HFFc6 (cell line): Measurements from ENCODE around the gene VEZT. TPM values are rescaled to one million over a fixed set of nuclear protein-coding genes. Genes with fewer than 3 reads are reported as not detected.

Experiments used
- DNase-seq: peaks from one replicate; pipeline ENCODE4 v3.0.0-alpha.2; 2018
- H3K27ac Mint-ChIP-seq: 2 replicates; pipeline ENCODE4 v1.8.0; 2020; ENCODE audit warnings: mild to moderate bottlenecking, mixed read lengths
- H3K27me3 Mint-ChIP-seq: 2 replicates; pipeline ENCODE4 v1.8.0; 2021; ENCODE audit warnings: mild to moderate bottlenecking, moderate library complexity, mixed read lengths; ENCODE audit not compliant: insufficient read depth
- H3K36me3 Mint-ChIP-seq: 2 replicates; pipeline ENCODE4 v1.8.0; 2021; ENCODE audit warnings: low read depth, mixed read lengths
- H3K4me1 Mint-ChIP-seq: 2 replicates; pipeline ENCODE4 v1.8.0; 2020; ENCODE audit warnings: low read depth, mixed read lengths
- H3K4me3 Mint-ChIP-seq: 2 replicates; pipeline ENCODE4 v1.8.0; 2020; ENCODE audit warnings: mild to moderate bottlenecking, moderate library complexity, mixed read lengths
- H3K9me3 Mint-ChIP-seq: 2 replicates; pipeline ENCODE4 v1.8.0; 2020; ENCODE audit warnings: mild to moderate bottlenecking, mixed read lengths
- CTCF ChIP-seq: fragments of 200-600 bp; sonication (generic); IDR thresholded peaks from 2 replicates; pipeline ENCODE4 v1.5.0; 2021; ENCODE audit warnings: antibody characterized with exemption, mild to moderate bottlenecking
- total RNA-seq, 6 experiments: library from RNA; stranded (reverse); fragmentation: NEBNext Ultra II Directional; extraction: Animal tissue kit (Norgen Biotek cat#: 25700); gene quantifications; 2 replicates in 1 of 6; 3 replicates in 5 of 6; pipeline ENCODE4 v1.2.3, GENCODE V29; 2021

VEZT gene
- total RNA-seq, 6 experiments from 2014 or later = 61.8 to 69.0 (median 66.2) TPM

GRCh38 chr12:95177201-95177768 lies 40.3 kb upstream of the VEZT start:
- no peaks in the 10 kb centered on the region; the same call in 1 of the 2 replicates for H3K27me3 Mint-ChIP-seq
- no peak overlapping the region for H3K4me3 Mint-ChIP-seq
- DNase-seq = no peak
- TF ChIP-seq CTCF = no peak
- H3K36me3 Mint-ChIP-seq = no peaks in the 10 kb centered on the region
- H3K27ac Mint-ChIP-seq = peak overlapping the region; percentile 17; the same call in 1 of the 2 replicates
- no peaks in the 10 kb centered on the region for H3K9me3 Mint-ChIP-seq
- H3K4me1 Mint-ChIP-seq = peaks cover 31% of the 10 kb centered on the region

- peaks cover 31% of the 10 kb centered on the region for H3K4me1 Mint-ChIP-seq
- H3K9me3 Mint-ChIP-seq = no peaks in the 10 kb centered on the region
- H3K27me3 Mint-ChIP-seq = no peaks in the 10 kb centered on the region; the same call in 1 of the 2 replicates
- H3K36me3 Mint-ChIP-seq = no peaks in the 10 kb centered on the region
- H3K4me3 Mint-ChIP-seq = no peak overlapping the region
- no peak for DNase-seq
- TF ChIP-seq CTCF = no peak
- H3K27ac Mint-ChIP-seq = no peak overlapping the region
Observed at GRCh38 chr12:95178136-95178535, 39.5 kb upstream of the VEZT start.

- Mint-ChIP-seq H3K9me3 (no peaks in the 10 kb centered on the region), H3K27ac (no peak overlapping the region), H3K36me3 (no peaks in the 10 kb centered on the region), H3K27me3 (no peaks in the 10 kb centered on the region; the same call in 1 of the 2 replicates), H3K4me3 (no peak overlapping the region), H3K4me1 (peaks cover 27% of the 10 kb centered on the region)
- TF ChIP-seq CTCF = no peak
- DNase-seq = no peak
Observed at GRCh38 chr12:95179011-95179410, 38.6 kb upstream of the VEZT start.

GRCh38 chr12:95181103-95181502 lies 36.5 kb upstream of the VEZT start:
- no peak for DNase-seq
- Mint-ChIP-seq H3K4me3 (no peak overlapping the region), H3K9me3 (no peaks in the 10 kb centered on the region), H3K36me3 (no peaks in the 10 kb centered on the region), H3K4me1 (peaks cover 22% of the 10 kb centered on the region), H3K27ac (no peak overlapping the region), H3K27me3 (no peaks in the 10 kb centered on the region)
- no peak for TF ChIP-seq CTCF

GRCh38 chr12:95182868-95183415 lies 34.7 kb upstream of the VEZT start:
- no peak for TF ChIP-seq CTCF
- H3K27me3 Mint-ChIP-seq = no peaks in the 10 kb centered on the region
- peak overlapping the region; percentile 16; the same call in 1 of the 2 replicates for H3K4me3 Mint-ChIP-seq
- no peaks in the 10 kb centered on the region for H3K36me3 Mint-ChIP-seq
- DNase-seq = peak; percentile 91
- H3K4me1 Mint-ChIP-seq = peaks cover 19% of the 10 kb centered on the region
- peak overlapping the region; percentile 96 for H3K27ac Mint-ChIP-seq
- no peaks in the 10 kb centered on the region for H3K9me3 Mint-ChIP-seq
